ENCODE data around the gene PLA2G12B. TPM values are rescaled to one million over a fixed set of nuclear protein-coding genes. Genes with fewer than 3 reads are reported as not detected.
"Not testable (repeated sequence)": the region's sequence is repeated elsewhere in the genome, so short reads cannot be mapped to it uniquely, and the experiment has no call there.

Gene PLA2G12B
- polyA plus RNA-seq, 2 of the 4 experiments (the other 2 are of a cell fraction): not detected

DNA sequence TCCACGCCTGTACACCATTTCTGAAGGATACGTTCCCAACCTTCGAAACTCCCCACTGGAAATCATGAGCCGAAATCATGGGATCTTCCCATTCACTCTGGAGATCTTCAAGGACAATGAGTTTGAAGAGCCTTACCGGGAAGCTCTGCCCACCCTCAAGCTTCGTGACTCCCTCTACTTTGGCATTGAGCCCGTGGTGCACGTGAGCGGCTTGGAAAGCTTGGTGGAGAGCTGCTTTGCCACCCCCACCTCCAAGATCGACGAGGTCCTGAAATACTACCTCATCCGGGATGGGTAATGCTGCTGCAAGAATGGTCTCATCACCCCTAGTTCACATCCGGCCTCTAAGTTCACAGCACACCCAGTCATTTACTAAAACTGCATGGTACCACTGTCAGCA, 30.3 kb downstream of the PLA2G12B start:
- WGBS (ENCODE audit: missing lambda C conversion rate): 81% methylated on average over 13 of the region's 13 CpGs
- no peaks in the 10 kb centered on the region for H3K4me1 ChIP-seq
- no peak overlapping the region for H3K4me2 ChIP-seq
- no peak overlapping the region for H3K4me3 ChIP-seq
- ATAC-seq (no peak), FAIRE-seq (no peak), DNase-seq (ENCODE audit: low read depth in 1 of 2, low spot score in 1 of 2) (no peak)
- TF ChIP-seq TP53 (CRISPR knock-in tag; IDR thresholded peaks at IDR 0.05) (no peak), HOXA7 (CRISPR knock-in tag; IDR thresholded peaks at IDR 0.05) (no peak), JUN (IDR thresholded peaks at IDR 0.05) (no peak), NFE2L2 (conservative IDR thresholded peaks at IDR 0.05; ENCODE audit: low read length) (no peak), GATA3 (IDR thresholded peaks at IDR 0.05; ENCODE audit: borderline replicate concordance) (no peak), USF2 (IDR thresholded peaks at IDR 0.05) (no peak)
- TF ChIP-seq, protein P1, sequence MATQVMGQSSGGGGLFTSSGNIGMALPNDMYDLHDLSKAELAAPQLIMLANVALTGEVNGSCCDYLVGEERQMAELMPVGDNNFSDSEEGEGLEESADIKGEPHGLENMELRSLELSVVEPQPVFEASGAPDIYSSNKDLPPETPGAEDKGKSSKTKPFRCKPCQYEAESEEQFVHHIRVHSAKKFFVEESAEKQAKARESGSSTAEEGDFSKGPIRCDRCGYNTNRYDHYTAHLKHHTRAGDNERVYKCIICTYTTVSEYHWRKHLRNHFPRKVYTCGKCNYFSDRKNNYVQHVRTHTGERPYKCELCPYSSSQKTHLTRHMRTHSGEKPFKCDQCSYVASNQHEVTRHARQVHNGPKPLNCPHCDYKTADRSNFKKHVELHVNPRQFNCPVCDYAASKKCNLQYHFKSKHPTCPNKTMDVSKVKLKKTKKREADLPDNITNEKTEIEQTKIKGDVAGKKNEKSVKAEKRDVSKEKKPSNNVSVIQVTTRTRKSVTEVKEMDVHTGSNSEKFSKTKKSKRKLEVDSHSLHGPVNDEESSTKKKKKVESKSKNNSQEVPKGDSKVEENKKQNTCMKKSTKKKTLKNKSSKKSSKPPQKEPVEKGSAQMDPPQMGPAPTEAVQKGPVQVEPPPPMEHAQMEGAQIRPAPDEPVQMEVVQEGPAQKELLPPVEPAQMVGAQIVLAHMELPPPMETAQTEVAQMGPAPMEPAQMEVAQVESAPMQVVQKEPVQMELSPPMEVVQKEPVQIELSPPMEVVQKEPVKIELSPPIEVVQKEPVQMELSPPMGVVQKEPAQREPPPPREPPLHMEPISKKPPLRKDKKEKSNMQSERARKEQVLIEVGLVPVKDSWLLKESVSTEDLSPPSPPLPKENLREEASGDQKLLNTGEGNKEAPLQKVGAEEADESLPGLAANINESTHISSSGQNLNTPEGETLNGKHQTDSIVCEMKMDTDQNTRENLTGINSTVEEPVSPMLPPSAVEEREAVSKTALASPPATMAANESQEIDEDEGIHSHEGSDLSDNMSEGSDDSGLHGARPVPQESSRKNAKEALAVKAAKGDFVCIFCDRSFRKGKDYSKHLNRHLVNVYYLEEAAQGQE (IDR thresholded peaks at IDR 0.05): no peak
- no peak overlapping the region for H3K27ac ChIP-seq
- CTCF ChIA-PET: interaction anchor here (1.1 kb wide), 1 partner anchor 14 kb away, joined by 3 read pairs; no protein-coding TSS in a partner anchor
- no peaks in the 10 kb centered on the region for H3K9me3 ChIP-seq
- POLR2A ChIA-PET: no interaction called here

DNA sequence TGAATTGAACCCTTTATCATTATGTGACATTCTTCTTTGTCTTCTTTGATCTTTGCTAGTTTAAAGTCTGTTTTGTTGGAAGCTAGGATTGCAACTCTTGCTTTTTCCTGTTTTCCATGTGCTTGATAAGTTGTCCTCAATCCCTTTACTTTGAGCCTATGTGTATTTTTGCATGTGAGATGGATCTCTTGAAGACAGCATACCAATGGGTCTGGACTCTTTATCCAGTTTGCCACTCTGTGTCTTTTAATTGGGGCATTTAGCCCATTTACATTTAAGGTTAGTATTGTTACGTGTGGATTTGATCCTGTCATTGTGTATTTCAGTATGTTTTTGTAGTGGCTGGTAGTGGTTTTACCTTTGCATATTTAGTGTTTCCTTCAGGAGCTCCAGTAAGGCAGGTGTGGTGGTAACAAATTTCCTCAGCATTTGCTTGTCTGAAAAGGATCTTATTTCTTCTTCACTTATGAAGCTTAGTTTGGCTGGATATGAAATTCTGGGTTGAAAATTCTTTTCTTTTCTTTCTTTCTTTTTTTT, 33.4 kb downstream of the PLA2G12B start:
- CTCF ChIA-PET: interaction anchor here (0.7 kb wide), 2 partner anchors 10 to 138 kb away, joined by 3 read pairs; no protein-coding TSS in a partner anchor

DNA sequence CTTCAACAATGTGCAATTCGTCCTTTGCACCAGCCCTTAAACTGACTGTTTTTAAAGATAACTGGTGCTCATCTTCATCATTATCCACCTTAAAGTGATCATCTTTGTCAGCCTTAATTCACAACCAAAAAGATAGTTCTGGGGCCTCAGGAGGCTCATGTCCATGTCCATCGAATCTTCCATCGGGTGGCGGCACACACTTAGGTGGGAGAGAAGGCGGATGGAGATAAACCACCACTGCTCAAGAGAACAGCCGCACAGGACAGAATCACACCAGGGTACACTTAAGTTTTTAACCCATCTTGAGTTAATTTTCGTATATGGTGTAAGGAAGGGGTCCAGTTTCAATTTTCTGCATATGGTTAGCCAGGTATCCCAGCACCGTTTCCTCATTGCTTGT, 36.3 kb downstream of the PLA2G12B start:
- Histone ChIP-seq H3K4me1 (no peaks in the 10 kb centered on the region), H3K4me3 (no peak overlapping the region), H3K9me3 (no peaks in the 10 kb centered on the region), H3K27ac (no peak overlapping the region), H3K4me2 (no peak overlapping the region)
- FAIRE-seq: no peak
- ChIA-PET POLR2A (no interaction called here), CTCF (interaction anchor here (0.6 kb wide), 1 partner anchor 297 kb away, joined by 3 read pairs; no protein-coding TSS in a partner anchor)
- 73% methylated on average over 8 of the region's 8 CpGs for WGBS (ENCODE audit: missing lambda C conversion rate)
- no peak for DNase-seq (ENCODE audit: low read depth in 1 of 2, low spot score in 1 of 2)
- ATAC-seq: no peak
- TF ChIP-seq ZNF302 (CRISPR knock-in tag; IDR thresholded peaks at IDR 0.05) (no peak), FOXS1 (CRISPR knock-in tag; IDR thresholded peaks at IDR 0.05) (no peak), USF2 (IDR thresholded peaks at IDR 0.05) (no peak), KDM1A (IDR thresholded peaks at IDR 0.05; ENCODE audit: low read depth) (no peak), TFCP2L1 (CRISPR knock-in tag; IDR thresholded peaks at IDR 0.05) (no peak), SMC3 (IDR thresholded peaks at IDR 0.05) (no peak), MAX (IDR thresholded peaks at IDR 0.05) (no peak), HOXB13 (CRISPR knock-in tag; IDR thresholded peaks at IDR 0.05; ENCODE audit: low read depth) (no peak), ZFP36 (IDR thresholded peaks at IDR 0.05; ENCODE audit: borderline replicate concordance, partially characterized antibody) (no peak), ZSCAN20 (CRISPR knock-in tag; IDR thresholded peaks at IDR 0.05) (no peak), GATA3 (IDR thresholded peaks at IDR 0.05; ENCODE audit: borderline replicate concordance) (no peak), NPAS2 (CRISPR knock-in tag; IDR thresholded peaks at IDR 0.05; ENCODE audit: borderline replicate concordance) (no peak), RAD21 (conservative IDR thresholded peaks at IDR 0.05 in 1 of 2, IDR thresholded peaks at IDR 0.05 in 1 of 2) (no peak), HES2 (IDR thresholded peaks at IDR 0.05) (no peak), E2F6 (IDR thresholded peaks at IDR 0.05; ENCODE audit: borderline replicate concordance, low read depth) (no peak), KDM5A (IDR thresholded peaks at IDR 0.05) (no peak), NR3C1 (IDR thresholded peaks at IDR 0.05) (no peak), CBX2 (IDR thresholded peaks at IDR 0.05; ENCODE audit: borderline replicate concordance, low read depth) (no peak)
- TF ChIP-seq, protein P1 (IDR thresholded peaks at IDR 0.05): no peak

More for the DNA sequence above, 33.4 kb downstream of the PLA2G12B start:
- H3K9me3 ChIP-seq; H3K27ac ChIP-seq; H3K4me1 ChIP-seq; ATAC-seq; H3K4me3 ChIP-seq; POLR2A ChIA-PET; DNase-seq (ENCODE audit: low read depth in 1 of 2, low spot score in 1 of 2); H3K4me2 ChIP-seq; FAIRE-seq: not testable (repeated sequence)
- WGBS (ENCODE audit: missing lambda C conversion rate): 92% methylated on average over 1 of the region's 1 CpG

Data from A549 (cell line).